PC-9 (cell line): Measurements from ENCODE around the gene DHRS2. TPM values are rescaled to one million over a fixed set of nuclear protein-coding genes. Genes with fewer than 3 reads are reported as not detected.
"Not testable (repeated sequence)": the region's sequence is repeated elsewhere in the genome, so short reads cannot be mapped to it uniquely, and the experiment has no call there.

Experiments used
- BruUV-seq: library from RNA; stranded (reverse); fragments of 400-500 nt; replicated peaks from 2 replicates; lab custom pipeline; 2021; lab: Mats Ljungman, UMichigan
- CTCF ChIA-PET: fragments of 300-600 bp; sonication (Branson Sonifier 250); formaldehyde crosslinking; loops from one replicate; lab custom pipeline; 2022; ENCODE audit warnings: antibody characterized with exemption; lab: Charles Lee
- POLR2A ChIA-PET: fragments of 300-600 bp; sonication (Branson Sonifier 250); formaldehyde crosslinking; loops from one replicate; lab custom pipeline; 2022; ENCODE audit warnings: antibody characterized with exemption; ENCODE audit not compliant: unreplicated experiment; lab: Charles Lee
- DNase-seq, 2 experiments: peaks; one replicate each; pipeline versions ENCODE4 v3.0.0 to v3.0.0-alpha.2; 2015 to 2022; ENCODE audit warnings: mixed read lengths in 1 of 2
- H2AFZ ChIP-seq: fragments of 200-600 bp; sonication (generic); 2 replicates; pipeline ENCODE4 v1.8.1; 2017; ENCODE audit warnings: antibody characterized with exemption
- H3F3A ChIP-seq: fragments of 200-600 bp; sonication (generic); 2 replicates; pipeline ENCODE4 v1.8.1; 2017; ENCODE audit warnings: antibody characterized with exemption, mild to moderate bottlenecking, low read depth; ENCODE audit not compliant: insufficient read depth
- H3K27ac ChIP-seq: fragments of 200-600 bp; sonication (generic); 2 replicates; pipeline ENCODE4 v1.6.1; 2016; ENCODE audit warnings: mixed run types
- H3K27me3 ChIP-seq: fragments of 200-600 bp; sonication (generic); 2 replicates; pipeline ENCODE4 v1.6.1; 2016; ENCODE audit warnings: low read depth, mixed run types; ENCODE audit not compliant: insufficient read depth
- H3K36me3 ChIP-seq: fragments of 200-600 bp; sonication (generic); 2 replicates; pipeline ENCODE4 v1.6.1; 2016; ENCODE audit warnings: low read depth, mixed run types
- H3K4me1 ChIP-seq: fragments of 200-600 bp; sonication (generic); replicated peaks from 2 replicates; pipeline ENCODE4 v1.6.1; 2016; ENCODE audit warnings: mixed run types; ENCODE audit not compliant: insufficient read depth
- H3K4me2 ChIP-seq: fragments of 200-600 bp; sonication (generic); 2 replicates; pipeline ENCODE4 v1.6.1; 2017; ENCODE audit warnings: mixed run types
- H3K4me3 ChIP-seq: fragments of 200-600 bp; sonication (generic); 2 replicates; pipeline ENCODE4 v1.6.1; 2016; ENCODE audit warnings: mixed run types
- H3K79me2 ChIP-seq: fragments of 200-600 bp; sonication (generic); 2 replicates; pipeline ENCODE4 v1.6.1; 2017; ENCODE audit warnings: low read depth, mixed run types
- H3K9me2 ChIP-seq: fragments of 200-600 bp; sonication (generic); 2 replicates; pipeline ENCODE4 v1.8.1; 2017; ENCODE audit warnings: mild to moderate bottlenecking; ENCODE audit not compliant: insufficient read depth
- H3K9me3 ChIP-seq: fragments of 200-600 bp; sonication (generic); 2 replicates; pipeline ENCODE4 v1.8.1; 2016; ENCODE audit warnings: low read depth; ENCODE audit not compliant: insufficient read depth
- H4K20me1 ChIP-seq: fragments of 200-600 bp; sonication (generic); 2 replicates; pipeline ENCODE4 v1.8.1; 2017; ENCODE audit not compliant: insufficient read depth
- CTCF ChIP-seq: fragments of 200-600 bp; sonication (generic); conservative IDR thresholded peaks from 2 replicates; pipeline ENCODE4 v1.6.1; 2017; ENCODE audit warnings: mixed run types, antibody characterized with exemption, mild to moderate bottlenecking, moderate library complexity
- EZH2 ChIP-seq: fragments of 200-600 bp; sonication (generic); IDR thresholded peaks from 2 replicates; pipeline ENCODE4 v1.8.0; 2017; ENCODE audit warnings: antibody characterized with exemption, low read depth
- intact Hi-C: fragments of 100-400 bp; cut with micrococcal nuclease; formaldehyde crosslinking; loops from one replicate; pipeline ENCODE4 v1.10.0; 2022; ENCODE audit not compliant: unreplicated experiment
- total RNA-seq: library from RNA; stranded (reverse); gene quantifications from 2 replicates; pipeline ENCODE4 v1.2.3, GENCODE V29; 2021

DHRS2 gene
- total RNA-seq, 1 experiment from 2014 or later: 0.55 TPM

GRCh38 chr14:23637312-23637654 lies 1.1 kb downstream of the DHRS2 start:
- H3K9me3 ChIP-seq, H4K20me1 ChIP-seq, H3K27me3 ChIP-seq, POLR2A ChIA-PET, H3K9me2 ChIP-seq, H3K36me3 ChIP-seq, intact Hi-C loops, DNase-seq, BruUV-seq, H2AFZ ChIP-seq, CTCF ChIA-PET: not testable (repeated sequence)
- peak overlapping the region; percentile 62 for H3K4me3 ChIP-seq
- H3K79me2 ChIP-seq: peaks cover 56% of the 10 kb centered on the region
- peaks cover 50% of the 10 kb centered on the region for H3K4me1 ChIP-seq
- H3F3A ChIP-seq: peaks cover 42% of the 10 kb centered on the region
- H3K4me2 ChIP-seq: peak overlapping the region; percentile 73
- H3K27ac ChIP-seq: peak overlapping the region; percentile 23; the same call in 1 of the 2 replicates

- POLR2A ChIA-PET, H3K27me3 ChIP-seq, BruUV-seq, H2AFZ ChIP-seq, H4K20me1 ChIP-seq, intact Hi-C loops, CTCF ChIA-PET, H3K36me3 ChIP-seq, H3K9me2 ChIP-seq, H3K9me3 ChIP-seq: not testable (repeated sequence)
- Histone ChIP-seq H3K4me1 (peaks cover 54% of the 10 kb centered on the region), H3K79me2 (peaks cover 56% of the 10 kb centered on the region), H3K27ac (0 out of 2 replicates have a peak overlapping the region, but pooled peaks have one; percentile 23), H3K4me2 (peak overlapping the region; percentile 73), H3K4me3 (peak overlapping the region; percentile 62), H3F3A (peaks cover 47% of the 10 kb centered on the region)
- DNase-seq: peak in 1 of 2 experiments; percentile 62
Observed at GRCh38 chr14:23637655-23638413, 1.7 kb downstream of the DHRS2 start.

GRCh38 chr14:23638414-23639047 lies 2.4 kb downstream of the DHRS2 start:
- CTCF ChIA-PET: no interaction called here
- BruUV-seq: no TSS peak
- DNase-seq: no peak
- Histone ChIP-seq H3K4me1 (peaks cover 51% of the 10 kb centered on the region), H4K20me1 (0 out of 2 replicates have a peak, but pooled peaks cover 9% of the 10 kb centered on the region), H3F3A (peaks cover 52% of the 10 kb centered on the region), H3K36me3 (peaks cover 5% of the 10 kb centered on the region), H2AFZ (no peak overlapping the region), H3K4me2 (peak overlapping the region; percentile 73), H3K27me3 (no peaks in the 10 kb centered on the region), H3K9me2 (no peaks in the 10 kb centered on the region), H3K79me2 (peaks cover 56% of the 10 kb centered on the region), H3K4me3 (peak overlapping the region; percentile 62), H3K9me3 (no peaks in the 10 kb centered on the region), H3K27ac (no peak overlapping the region)
- POLR2A ChIA-PET: no interaction called here
- TF ChIP-seq EZH2: no peak
- TF ChIP-seq CTCF: no peak
- intact Hi-C loops: no loop called here
